ENCODE data around the gene IFITM5.
A peak's percentile ranks its signal among the peaks of the same experiment; 100 is the strongest.
"Not testable (repeated sequence)": the region's sequence is repeated elsewhere in the genome, so short reads cannot be mapped to it uniquely, and the experiment has no call there.

The IFITM5 gene

DNA sequence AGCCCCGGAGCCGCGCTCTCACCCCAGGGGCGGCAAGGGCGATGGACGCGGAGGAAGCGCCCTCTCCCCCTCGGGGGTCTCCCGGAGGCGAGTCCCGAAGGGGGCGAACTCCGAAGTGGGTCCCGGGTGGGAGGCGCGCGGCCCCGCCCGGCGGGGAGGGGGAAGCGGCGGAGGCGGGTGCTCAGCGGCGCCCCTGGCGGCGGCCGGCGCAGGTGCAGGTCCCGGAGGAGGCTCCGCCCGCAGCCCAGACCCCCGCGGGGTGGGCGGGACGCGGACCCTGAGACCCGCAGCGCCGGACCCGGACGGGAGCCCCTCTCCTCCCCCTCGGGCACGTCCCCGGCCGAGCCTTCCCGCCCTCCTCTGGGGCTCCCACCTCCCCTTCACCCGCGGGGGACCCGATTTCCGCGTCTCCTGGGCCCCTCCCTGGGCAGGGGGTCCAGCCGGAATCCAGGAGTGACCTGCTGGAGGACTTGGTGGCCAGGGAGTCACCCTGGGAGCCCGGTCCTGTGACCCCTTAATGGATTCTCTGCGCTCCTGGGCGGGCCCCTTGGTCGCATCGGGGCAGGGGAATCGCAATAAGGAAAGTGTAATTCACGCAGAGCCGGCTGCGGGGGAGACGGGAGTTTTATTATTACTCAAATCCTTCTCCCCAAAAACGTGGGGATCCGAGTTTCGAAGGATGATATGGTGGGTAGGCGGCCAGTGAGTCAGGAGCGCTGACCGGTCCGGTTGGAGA lies 11.9 kb upstream of the IFITM5 start:
- not testable (repeated sequence) for DNase-seq

DNA sequence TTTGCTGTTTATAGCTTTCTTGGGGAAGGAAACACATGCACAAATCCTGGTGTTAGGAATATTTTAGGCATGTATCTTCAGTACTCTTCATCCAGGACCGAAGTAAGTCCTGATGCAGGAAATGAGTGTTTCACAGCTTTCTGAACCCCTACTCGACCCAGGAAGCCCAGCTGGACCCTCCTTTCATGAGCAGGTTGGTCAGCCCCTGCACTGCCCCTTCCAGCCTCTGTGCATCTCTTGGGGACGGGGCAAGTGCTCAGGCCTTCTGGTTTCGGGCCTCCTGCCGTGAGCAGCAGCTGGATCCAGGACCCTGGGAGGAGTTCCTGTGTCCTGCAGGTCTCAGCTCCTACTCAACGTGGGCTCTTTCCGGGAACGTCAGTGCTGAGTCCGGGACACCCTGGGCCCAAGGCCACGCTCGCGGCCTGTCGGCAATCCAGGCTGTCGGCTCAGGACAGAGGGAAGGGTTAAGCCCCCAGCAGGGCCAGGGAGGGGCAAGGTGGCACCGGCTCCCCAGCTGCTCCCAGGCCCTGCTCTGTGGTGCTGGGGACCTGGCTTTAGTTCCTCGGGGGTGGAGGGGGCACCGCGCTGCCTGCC lies 10.8 kb upstream of the IFITM5 start:
- peak; percentile 46 for DNase-seq

DNA sequence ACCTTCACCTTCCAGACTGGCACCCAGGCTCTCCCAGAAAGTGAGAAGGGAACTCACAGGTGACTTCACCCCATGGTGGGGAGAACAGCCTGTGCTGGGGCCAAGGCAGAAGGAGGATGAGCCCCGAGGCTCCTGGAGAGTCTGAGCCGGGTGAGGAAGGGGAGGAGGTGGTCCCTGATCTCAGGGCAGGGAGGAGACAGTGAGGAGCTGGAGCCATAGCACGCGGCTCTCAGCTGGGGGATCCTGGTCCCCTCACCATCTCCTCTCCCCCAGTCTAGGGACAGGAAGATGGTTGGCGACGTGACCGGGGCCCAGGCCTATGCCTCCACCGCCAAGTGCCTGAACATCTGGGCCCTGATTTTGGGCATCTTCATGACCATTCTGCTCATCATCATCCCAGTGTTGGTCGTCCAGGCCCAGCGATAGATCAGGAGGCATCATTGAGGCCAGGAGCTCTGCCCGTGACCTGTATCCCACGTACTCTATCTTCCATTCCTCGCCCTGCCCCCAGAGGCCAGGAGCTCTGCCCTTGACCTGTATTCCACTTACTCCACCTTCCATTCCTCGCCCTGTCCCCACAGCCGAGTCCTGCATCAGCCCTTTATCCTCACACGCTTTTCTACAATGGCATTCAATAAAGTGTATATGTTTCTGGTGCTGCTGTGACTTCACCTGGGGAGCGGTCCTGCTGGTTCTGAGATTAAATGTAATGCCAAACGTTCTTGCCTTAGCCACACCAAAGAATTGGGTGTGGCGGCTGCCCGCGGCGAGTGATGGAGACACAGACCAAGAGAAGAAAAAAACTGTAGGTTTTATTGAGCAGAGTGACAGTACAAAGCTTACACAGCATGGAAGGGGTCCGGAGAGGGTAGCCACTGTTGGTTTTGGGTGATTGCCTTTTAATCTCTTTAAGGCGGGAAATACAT lies 9.7 kb upstream of the IFITM5 start:
- DNase-seq, result peak; percentile 19

DNA sequence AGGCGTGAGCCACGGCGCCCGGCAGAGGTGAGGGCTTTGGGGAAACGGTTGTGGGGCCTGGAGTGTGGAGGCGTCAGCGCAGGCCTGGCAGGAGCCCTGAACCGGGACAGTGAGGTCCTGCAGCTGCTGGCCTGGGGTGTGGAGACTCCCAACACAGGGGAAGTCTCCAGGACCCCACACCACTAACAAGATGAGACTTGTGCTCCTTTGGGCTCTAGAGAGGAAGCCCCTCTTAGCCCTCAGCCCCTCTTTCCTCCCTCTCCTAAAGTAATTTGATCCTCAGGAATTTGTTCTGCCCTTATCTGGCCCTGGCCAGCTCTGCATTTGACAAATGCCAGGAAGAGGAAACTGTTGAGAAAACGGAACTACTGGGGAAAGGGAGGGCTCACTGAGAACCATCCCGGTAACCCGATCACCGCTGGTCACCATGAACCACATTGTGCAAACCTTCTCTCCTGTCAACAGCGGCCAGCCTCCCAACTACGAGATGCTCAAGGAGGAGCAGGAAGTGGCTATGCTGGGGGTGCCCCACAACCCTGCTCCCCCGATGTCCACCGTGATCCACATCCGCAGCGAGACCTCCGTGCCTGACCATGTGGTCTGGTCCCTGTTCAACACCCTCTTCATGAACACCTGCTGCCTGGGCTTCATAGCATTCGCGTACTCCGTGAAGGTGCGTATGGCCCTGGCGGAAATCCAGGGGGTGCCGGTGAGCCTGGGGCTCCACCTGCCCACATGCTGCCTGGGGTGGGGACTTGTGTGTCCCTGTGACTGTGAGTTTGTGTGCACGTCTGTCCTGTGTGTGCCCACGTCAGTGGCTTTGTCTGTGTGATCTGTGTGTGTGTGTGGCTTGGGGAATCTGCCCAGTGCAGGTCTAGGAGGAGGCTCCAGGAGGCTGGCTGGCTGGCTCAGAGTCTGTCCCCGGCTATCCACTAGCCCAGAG lies 8.7 kb upstream of the IFITM5 start, which contains the start of gene IFITM2:
TSS of gene IFITM2 (plus strand) at position 51 of the 943 bp plus-strand sequence. CDS start at position 428, 377 bp downstream.
- peak; percentile 82 for DNase-seq

DNA sequence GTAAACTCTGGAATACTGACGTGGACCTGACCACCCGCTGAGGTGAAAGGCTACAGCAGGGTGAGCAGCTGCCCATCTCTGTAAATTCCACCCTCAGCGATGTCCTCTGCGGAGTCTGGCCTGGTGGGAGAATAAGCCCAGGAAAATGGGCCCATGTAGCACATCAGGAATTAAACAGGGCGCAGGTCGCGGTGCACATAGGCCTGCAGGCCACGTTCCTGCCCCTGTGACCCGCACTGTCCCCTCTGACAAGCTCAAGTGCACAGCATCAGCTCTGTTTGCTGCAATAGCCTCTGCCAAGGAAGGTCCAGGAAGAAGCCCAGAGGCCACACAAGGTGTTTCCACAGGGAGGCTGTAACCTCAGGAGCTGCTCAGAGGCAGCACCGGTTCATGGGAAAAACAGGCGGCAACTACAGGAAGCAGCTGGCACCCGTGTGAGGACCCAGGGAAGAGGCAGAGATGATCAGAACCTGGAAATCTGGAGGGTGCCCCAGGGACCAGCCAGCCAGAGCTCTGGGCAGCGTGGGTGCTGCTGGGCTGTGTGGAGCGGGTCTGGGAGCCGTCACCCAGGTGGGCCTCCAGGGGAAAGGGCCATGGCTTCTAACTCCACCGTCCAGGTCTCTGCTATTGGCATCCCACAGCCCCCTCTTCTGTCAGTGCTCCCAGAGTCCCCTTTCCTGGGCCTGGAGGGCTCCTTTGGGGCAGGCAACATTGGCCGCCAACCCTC lies 7.5 kb upstream of the IFITM5 start:
- no peak for DNase-seq

DNA sequence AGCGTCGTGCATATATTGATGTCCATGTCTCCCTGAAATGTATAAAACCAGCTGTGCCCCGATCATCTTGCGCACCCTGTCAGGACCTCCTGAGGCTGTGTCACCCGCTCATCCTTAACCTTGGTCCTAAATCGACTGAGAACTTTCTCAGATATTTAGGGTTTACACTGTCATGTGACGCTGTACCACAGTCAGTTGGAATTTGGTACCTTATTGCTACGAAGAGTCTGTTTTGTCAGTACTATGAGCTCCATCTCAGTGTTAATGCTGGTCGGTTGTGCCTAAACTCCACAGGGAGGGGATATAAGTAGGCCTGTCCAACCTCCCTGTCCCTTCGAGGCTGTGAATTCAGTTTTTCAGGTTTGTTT lies 6.5 kb upstream of the IFITM5 start:
- no peak for DNase-seq

DNA sequence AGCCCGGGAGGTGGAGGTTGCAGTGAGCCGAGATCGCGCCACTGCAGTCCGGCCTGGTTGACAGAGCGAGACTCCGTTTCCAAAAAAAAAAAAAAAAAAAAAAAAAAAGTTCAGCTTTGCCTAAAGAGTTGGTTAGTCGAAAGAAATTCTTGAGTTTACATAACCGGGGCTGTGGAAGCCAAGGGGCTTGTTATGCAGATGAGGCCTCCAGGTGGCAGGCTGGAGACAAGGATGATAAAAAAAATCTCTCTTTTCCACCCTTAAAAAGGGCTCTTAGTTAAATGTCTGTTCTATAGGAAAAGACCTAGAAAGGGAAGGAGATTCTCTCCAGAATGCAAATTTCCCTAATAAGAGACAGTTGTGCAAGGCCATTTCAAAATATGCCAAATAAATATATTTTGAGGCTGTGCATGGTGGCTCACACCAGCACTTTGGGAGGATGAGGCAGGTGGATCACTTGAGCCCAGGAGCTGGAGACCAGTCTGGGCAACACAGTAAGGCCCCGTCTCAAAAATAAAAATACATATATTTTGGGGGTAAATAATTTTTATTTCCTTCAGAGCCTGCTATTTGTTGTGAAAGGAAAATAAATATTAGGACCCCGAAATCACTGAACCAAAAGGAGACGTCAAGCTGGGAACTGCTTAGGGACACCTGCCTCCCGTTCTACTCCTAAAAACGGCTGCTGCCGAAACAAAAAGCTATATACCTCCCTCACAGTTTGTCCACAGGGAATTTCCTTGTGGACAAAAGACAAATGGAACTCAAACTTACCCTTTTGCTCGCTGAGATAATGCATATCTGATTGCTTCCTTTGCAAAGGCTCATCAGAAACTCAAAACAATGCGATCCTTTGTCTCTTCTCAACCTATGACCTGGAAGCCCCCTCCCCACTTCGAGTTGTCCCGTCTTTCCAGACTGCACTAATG lies 5.9 kb upstream of the IFITM5 start:
- peak; percentile 67 for DNase-seq

DNA sequence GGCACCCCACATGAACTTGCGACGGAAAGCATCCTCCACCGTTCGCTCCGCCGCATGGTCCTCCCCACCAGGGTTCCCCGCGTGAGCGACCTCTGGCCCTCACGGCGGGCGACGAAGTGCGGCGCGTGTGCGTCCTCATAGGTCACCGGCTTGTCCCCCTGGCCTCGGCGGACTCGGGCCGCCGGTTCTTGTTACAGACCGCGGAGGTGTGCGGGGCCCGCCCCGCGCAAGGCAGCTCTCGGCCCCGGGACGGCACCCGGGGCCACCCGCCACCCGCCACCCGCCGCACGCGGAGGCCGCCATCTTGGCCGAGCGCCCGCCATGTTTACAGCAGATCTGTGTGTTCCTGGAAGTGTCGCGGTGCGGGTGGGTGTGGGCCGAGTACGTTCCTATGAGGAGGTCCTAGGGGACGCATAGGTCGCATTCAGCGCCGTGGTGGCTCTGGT lies 4.8 kb upstream of the IFITM5 start:
- DNase-seq, result no peak

DNA sequence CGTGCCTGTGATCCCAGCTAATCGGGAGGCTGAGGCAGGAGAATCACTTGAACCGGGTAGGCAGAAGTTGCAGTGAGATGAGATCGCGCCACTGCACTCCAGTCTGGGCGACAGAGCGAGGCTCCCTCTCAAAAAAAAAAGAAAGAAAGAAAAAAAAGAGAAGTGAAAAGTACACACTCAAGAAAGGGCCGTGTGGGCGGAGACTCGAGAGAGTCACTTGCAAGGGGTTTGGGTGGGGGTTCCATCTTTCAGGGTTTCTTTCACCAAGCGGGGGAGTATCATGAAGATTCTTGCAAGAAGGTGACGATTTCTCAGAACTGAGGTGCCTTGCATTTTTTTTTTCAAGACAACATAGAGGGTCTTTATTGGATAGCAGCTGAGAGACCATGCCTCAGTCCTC lies 4.0 kb upstream of the IFITM5 start:
- no peak for DNase-seq

DNA sequence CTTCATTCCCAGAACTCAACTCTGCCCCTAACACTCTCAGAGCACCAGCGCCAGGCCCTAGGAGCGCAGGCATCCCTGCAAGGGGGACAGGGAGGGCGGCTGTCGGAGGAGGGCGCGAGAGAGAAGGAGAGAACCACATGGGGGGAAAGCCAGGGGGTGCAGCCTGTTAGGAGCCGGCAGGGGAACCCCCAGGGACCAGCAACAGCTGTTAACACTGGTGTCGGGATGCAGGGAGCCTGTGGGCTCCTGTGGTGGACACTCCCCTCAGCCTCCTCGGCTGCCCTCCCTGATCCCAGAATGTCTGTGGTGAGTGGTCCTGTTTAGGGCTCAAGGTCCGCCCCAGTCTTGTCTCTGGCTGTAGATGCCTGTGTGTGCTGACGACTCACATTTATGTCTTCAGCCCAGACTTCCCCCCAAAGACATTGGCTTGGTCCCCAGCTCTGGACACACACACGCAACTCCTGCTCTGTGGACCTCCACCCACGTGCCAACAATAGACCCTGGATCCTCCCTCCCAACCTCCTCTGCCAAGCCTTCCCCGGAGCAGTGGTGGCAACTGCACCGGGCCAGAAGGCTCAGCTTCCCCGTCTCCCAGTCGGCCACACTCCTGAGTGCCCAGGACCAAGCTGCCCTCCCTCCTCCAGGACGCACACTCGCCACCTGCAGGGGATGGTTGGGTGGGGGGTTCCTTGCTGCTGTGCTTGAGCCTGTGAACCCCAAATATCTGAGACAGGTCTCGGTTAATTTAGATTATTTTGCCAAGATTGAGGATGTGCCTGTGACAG lies 817 bp upstream of the IFITM5 start:
- DNase-seq, result no peak

DNA sequence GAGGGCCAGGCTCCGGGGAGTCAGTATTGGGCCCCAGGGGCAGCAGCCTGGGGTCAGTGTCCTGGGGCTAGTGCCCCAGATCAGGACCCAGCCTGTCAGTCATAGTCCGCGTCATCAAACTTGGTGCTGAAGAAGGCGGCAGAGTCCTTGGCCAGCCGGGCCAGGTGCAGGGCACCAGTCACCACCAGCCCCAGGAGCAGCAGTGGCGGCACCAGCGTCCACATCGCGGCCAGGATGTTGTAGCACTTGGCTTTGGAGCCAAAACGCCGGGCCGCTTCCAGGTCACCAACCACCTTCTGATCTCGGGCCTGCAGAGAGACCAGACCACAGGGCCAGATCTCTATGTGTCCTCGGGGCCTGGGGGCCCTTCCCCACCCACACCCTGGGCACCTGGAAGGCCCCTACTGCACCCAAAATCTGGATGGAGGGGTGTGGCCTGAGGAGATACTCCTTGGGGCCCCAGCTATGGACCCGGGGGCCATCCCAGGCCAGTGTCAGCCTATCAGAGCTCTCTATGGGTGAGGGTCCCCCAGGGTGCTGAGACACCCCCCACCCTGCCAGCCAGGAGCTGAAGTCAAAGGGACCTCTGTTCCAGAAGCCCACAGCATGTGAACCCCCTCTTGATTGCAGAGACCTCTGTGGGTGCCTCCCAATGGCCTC lies 790 bp downstream of the IFITM5 start:
- no peak for DNase-seq

DNA sequence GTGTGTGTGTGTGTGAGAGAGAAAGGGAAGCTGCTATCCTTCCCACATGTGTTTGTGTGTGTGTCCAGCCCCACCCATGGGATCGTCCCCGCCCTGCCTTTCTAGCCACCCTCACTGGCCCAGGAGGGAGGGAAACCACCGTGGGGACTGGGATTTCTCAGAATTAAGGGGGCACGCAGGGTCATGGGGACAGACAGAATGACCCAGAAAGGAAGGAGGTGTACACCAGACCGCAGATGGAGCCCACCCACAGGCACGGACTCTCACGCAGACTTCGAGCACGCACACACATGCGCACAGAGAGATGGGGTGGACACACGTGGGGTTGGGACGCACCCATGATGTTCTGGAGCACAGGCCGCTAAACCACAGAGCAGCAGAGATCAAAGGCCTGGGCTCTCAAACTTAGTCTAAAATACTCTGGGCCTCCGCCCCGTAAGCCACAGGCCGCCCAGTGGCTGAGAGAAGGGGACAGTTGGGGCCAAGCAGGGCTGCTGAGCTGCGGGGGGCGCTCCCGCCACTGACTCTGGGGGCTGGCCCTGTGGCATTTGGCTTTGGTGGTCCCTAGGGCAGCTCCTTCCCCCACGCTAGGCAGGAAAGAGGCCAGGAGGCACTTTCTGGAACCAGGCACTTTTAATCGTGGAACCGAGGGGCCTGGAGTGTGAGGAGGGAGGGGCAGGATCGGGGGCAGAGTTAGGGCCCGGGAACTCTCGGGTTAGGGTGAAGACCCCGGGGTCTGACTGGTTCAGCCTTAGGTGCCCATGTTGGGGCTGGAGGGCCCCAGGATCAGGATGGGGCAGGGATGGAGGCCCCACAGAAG lies 1.5 kb downstream of the IFITM5 start:
- DNase-seq, result no peak

DNA sequence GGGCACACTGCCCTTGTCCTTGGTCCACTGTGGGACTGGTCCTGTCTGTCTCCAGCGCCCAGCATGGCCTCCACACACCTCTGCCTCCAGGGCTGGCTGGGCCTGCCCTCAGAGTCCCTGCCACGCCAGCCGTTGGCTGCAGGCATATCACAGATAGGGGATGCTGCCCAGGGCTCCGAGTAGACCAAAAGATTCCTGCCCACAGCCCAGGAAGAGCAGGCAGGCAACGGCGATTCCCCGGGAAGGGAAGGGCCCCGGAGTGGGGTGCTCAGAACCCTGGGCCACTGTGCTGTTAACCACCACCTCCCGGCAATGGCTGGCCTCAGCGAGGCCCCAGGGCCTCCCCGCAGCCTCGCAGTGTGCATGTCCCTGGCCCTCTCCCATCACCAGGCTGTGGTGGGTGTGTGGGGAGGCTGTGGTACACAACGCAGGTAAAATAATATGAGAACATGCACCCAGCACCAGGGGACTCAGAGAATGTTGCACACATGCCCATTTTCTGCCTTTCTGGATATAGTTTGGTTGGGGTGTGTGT lies 2.2 kb downstream of the IFITM5 start:
- DNase-seq, result no peak

DNA sequence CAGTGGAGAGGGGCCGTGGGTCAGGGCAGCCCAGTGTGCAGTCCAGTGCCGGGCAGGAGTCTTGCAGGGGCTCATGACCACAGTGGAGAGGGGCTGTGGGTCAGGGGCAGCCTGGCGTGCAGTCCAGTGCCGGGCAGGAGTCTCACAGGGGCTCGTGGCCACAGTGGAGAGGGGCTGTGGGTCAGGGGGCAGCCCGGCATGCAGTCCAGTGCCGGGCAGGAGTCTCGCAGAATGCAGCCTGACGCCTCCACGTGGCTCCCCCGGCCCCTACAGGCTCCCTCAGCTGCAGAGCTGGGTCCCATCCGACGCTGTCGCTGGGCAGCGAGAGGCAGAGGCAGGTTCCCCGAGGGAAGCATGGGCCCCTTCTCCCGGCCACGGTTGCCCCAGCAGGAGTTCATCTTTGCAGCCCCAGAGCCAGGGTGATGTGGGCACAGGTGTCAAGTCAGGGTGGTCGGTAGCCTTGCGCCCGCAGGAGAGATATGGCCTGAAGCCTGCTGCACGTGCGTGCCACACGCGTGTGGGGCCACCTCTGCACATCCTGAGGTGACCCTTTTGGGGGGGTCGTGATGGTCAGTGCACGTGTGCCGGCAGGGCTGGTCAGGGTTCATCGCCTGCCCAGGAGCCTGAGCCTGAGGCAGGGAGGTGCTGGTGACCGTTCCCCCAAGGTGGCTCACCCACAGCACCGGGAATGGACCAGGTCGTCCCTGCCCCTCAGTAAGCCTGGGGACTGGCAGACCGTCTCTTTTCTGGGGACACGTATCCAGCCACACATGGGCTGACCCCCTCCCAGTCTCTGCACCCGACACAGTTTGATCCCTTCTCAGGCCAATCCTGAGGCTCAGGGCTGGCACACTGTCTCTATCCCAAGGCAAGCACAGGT lies 2.9 kb downstream of the IFITM5 start:
- no peak for DNase-seq

DNA sequence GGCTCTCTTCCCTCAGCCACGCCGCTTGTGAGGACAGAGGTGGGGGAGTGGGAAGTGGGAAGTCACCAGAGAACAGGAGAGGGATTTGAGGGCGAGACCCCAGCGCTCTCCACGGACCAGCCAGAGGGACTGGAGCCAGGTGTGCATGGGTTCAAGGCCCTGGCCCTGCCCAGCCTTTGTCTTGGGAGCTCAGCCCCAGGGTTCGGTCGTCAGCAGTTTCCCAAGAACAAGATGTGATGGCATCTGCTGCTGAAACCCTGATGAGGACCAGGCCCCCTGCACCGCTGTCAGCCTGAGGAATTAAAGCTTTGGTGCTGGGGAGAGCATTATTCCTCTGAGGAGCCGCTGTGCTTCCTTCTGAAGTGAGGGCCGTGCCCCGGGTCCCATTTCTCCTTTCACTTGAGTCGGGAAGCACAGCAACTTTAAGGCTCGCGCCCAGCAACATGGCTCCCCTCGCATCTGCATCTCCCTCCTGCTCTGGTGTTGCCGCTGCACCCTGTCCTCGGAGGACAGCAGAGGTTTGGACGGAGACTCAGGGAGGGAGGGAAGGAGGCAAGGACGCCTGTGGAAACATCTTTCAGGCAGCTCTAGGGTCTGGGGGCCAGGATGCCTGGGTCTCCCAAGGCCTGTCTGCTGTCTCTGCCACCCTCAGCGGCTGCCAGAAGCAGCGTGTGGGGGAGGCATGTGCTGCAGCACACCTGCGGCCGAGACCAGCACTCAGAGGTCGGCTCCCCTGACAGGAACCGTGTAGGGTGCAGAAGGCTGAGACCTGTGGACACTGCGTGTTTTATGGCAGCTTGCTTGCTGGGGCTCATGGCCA lies 3.8 kb downstream of the IFITM5 start:
- no peak for DNase-seq

DNA sequence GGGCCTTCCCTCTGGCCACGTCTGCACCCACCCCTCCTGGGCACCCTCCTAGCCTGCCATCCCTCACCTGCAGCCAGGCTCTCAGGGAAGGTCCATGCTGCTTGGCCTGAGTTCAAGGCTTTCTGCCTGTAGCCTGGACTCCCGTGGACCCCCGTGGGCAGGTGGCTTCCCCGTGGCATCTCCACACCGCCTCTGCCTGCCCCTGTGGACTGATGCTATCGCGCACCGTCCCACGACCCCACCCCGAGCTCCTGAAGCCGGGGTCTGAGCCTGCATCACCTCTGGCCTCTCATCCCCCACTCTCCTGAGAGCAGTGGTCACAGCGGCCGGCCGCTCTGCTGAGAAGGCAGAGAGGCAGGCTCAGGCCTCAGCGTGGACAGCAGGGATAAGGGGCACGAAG lies 4.5 kb downstream of the IFITM5 start:
- DNase-seq, result no peak
